GM10266 (cell line): ENCODE data around the gene MAN1B1.

Experiments used
- DNase-seq: peaks from one replicate; pipeline ENCODE4 v3.0.0; 2012; ENCODE audit errors: extremely low spot score
- TF ChIP-seq, protein P1 (sequence below): IDR thresholded peaks from 2 replicates; pipeline ENCODE4 v1.5.1; 2012; ENCODE audit warnings: mild to moderate bottlenecking, low read depth; ENCODE audit not compliant: control insufficient read depth, insufficient read depth; ENCODE audit errors: missing control alignments

The MAN1B1 gene

DNA sequence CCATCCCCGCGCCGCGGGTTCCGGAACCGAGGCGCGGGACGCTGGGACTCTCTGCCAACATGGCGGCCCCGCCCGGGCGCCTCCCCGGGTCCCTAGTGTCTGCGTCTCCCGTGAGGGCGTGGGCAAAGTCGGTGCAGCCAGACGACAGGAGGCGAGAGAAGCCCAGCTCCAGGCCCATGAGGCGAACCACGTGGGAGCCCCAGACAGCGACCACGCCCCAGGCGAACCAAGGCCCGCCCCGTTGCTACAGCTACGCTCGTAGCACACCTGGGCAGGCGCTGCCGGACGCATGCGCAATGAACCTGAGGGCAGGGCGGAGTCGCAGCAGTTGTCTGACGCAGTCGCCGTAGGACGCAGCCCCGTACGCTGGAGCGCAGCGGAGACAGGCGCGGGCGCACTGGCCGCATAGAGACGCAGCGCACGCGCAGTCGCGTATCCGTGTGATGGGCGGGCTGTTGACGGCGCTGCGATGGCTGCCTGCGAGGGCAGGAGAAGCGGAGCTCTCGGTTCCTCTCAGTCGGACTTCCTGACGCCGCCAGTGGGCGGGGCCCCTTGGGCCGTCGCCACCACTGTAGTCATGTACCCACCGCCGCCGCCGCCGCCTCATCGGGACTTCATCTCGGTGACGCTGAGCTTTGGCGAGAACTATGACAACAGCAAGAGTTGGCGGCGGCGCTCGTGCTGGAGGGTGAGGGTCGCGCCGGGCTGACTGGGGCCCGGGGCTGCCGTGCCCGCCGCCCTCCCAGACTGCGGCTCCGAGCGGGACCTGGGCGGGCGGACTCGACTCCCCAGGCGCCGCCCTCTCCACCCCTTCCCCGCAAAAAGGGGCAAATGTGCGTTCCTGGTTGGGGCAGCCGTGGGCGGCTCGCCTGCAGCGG, at the start of gene MAN1B1:
TSS of gene MAN1B1 (plus strand) at position 455 of the 878 bp plus-strand sequence. CDS start at position 470, 15 bp downstream.
- peak; percentile 99 for DNase-seq
- TF ChIP-seq, protein P1, sequence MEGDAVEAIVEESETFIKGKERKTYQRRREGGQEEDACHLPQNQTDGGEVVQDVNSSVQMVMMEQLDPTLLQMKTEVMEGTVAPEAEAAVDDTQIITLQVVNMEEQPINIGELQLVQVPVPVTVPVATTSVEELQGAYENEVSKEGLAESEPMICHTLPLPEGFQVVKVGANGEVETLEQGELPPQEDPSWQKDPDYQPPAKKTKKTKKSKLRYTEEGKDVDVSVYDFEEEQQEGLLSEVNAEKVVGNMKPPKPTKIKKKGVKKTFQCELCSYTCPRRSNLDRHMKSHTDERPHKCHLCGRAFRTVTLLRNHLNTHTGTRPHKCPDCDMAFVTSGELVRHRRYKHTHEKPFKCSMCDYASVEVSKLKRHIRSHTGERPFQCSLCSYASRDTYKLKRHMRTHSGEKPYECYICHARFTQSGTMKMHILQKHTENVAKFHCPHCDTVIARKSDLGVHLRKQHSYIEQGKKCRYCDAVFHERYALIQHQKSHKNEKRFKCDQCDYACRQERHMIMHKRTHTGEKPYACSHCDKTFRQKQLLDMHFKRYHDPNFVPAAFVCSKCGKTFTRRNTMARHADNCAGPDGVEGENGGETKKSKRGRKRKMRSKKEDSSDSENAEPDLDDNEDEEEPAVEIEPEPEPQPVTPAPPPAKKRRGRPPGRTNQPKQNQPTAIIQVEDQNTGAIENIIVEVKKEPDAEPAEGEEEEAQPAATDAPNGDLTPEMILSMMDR, result no peak

DNA sequence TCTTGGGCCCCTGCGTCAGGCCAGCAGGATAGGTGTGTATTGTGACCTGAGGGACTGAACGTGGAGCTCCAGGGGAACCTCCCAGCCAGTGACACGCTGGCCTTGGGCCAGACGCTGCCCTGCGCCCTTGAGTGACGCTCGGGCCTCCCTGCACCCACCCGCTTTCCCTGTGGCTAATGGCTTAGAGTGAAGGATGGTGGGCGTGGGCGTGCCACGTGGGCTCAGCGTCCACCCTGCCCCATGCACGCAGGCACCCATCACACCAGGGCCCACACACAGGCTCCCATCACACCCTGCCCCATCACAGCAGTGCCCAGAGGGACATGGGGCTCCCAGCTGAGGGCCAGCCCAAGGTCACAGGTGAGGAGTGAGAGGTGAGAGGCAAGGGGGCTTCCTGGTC, 49.8 kb upstream of the MAN1B1 start:
- DNase-seq, result no peak
- TF ChIP-seq, protein P1, result no peak

DNA sequence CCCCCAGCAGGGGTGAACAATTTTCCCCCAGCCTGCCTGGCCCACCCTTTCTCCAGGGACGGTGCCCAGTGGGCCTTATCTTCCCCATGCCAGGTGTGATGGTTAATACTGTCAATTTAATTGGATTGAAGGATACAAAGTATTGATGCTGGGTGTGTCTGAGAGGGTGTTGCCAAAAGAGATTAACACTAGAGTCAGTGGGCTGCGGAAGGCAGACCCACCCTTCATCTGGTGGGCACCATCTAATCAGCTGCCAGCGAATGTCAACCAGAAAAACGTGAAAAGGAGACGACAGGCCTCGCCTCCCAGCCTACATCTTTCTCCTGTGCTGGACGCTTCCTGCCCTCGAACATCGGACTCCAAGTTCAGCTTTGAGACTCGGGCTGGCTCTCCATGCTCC, 49.3 kb upstream of the MAN1B1 start:
- TF ChIP-seq, protein P1, result no peak
- DNase-seq, result no peak

DNA sequence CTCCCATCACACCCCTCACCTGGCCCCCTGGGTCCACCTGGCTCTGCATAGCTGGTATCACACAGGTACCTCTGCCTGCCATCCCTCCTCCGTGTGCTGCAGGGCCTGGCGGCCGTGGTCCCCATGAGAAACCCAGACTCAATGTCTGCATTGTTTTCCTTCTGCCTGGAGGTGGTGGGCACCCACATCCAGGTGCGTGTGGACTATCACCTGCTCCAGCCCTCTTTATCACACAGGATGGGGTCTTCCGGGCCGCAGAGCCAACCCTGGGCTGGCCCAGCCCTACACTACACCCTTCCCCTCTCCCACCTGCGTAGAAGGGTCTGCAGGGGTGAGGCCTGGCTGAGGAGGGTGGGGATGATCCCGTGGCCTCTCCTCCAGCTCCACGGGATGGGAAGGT, 47.9 kb upstream of the MAN1B1 start:
- TF ChIP-seq, protein P1, result no peak
- DNase-seq, result no peak

DNA sequence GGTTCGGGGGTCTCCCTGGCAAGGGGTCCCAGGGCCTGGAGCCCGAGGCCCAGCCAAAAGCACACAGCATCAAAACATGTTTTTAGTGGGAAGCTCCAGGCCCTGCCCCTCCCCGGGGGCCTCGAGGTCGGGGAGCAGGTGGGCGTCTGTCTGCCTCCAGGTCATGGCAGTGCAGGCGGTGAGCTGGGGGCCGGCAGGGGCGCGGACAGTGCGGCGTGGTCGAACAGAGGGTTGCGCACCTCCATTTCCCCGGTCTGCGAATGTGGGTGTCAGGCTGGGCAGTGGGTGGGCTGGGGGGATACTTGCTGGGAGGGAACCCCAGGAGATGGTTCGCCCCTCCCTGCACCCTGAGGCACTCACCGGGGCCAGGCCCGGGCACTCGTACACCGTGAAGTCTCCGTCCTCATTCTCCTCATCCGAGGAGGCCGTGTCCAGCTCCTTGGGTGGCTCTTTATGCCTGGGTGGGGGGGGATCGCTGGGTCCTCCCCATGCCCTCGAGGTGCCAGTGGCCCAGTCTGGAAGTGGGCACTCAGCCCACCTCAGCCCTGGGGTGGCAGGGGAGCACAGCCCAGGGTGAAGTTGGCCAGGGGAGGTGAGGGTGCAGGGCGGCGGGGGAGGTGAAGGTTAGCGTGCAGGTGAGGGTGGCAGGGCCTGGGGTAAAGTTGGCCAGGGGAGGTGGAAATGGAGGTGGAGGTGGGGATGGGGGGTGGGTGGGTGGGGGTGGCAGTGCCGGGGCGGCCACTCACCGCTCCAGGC, 47.0 kb upstream of the MAN1B1 start:
- no peak for DNase-seq
- TF ChIP-seq, protein P1, result no peak

DNA sequence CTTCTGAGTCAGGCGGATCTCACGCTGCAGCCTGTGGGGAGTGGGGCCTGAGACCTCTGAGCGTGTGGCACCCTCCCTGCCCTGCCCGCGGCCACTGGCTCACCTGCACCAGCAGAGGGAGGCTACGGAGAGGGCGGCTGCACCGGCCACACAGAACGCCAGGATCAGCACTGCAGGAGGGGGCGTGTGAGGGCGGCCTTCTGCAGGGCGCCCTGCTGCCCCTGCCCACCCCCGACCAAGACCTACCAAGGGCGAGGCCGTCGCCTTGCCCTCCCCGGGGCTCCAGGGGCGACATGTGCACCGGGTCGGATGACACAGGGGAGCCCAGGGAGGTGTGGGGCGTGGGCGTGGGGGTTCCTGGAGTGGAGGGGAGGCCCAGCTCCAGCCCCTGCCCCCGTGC, 46.2 kb upstream of the MAN1B1 start:
- TF ChIP-seq, protein P1, result no peak
- DNase-seq, result no peak
